GM12878 (cell line): ENCODE measurements around the gene CCDC51.

Experiments
- ATF2 ChIP-seq: IDR thresholded peaks from 2 replicates; pipeline ENCODE4 v1.6.1; 2012; ENCODE audit warnings: low read length, inconsistent platforms
- CTCF ChIP-seq, 3 experiments: IDR thresholded peaks in 2 of 3; conservative IDR thresholded peaks in 1 of 3; 2 replicates each; pipeline ENCODE4 v1.5.1; 2011; ENCODE audit warnings: low read depth in 3 of 3, low read length in 3 of 3, mild to moderate bottlenecking in 3 of 3, control low read depth in 2 of 3, moderate library complexity in 2 of 3, inconsistent platforms in 1 of 3, mixed read lengths in 1 of 3; ENCODE audit not compliant: control insufficient read depth in 2 of 3, insufficient read depth in 1 of 3; ENCODE audit errors: extremely low read depth in 1 of 3
- FOXM1 ChIP-seq: IDR thresholded peaks from 2 replicates; pipeline ENCODE4 v1.6.1; 2012; ENCODE audit warnings: low read depth, mild to moderate bottlenecking, inconsistent platforms, low read length, moderate library complexity
- POLR2A ChIP-seq: IDR thresholded peaks from 2 replicates; pipeline ENCODE4 v1.6.1; 2011; ENCODE audit warnings: low read depth, mild to moderate bottlenecking, low read length
- RFX5 ChIP-seq: IDR thresholded peaks from 2 replicates; pipeline ENCODE4 v1.6.1; 2011; ENCODE audit warnings: low read depth, low read length, improper control_type of control experiment
- SIX5 ChIP-seq: IDR thresholded peaks from 2 replicates; pipeline ENCODE4 v1.6.1; 2011; ENCODE audit warnings: mild to moderate bottlenecking, low read depth, low read length, moderate library complexity; ENCODE audit not compliant: severe bottlenecking

GRCh38 chr3:48428088-48428571, 11.8 kb downstream of the CCDC51 start:
- TF ChIP-seq CTCF (IDR thresholded peaks at IDR 0.05 in 2 of 3, conservative IDR thresholded peaks at IDR 0.05 in 1 of 3; ENCODE audit: control insufficient read depth in 2 of 3, extremely low read depth in 1 of 3, insufficient read depth in 1 of 3, low read depth in 3 of 3, low read length in 3 of 3) (no peak), POLR2A (no peak), SIX5 (no peak), FOXM1 (no peak), RFX5 (no peak), ATF2 (no peak)
